Measurements from ENCODE around the gene TUBGCP2. TPM values are rescaled to one million over a fixed set of nuclear protein-coding genes. Genes with fewer than 3 reads are reported as not detected.

The TUBGCP2 gene, protein sequence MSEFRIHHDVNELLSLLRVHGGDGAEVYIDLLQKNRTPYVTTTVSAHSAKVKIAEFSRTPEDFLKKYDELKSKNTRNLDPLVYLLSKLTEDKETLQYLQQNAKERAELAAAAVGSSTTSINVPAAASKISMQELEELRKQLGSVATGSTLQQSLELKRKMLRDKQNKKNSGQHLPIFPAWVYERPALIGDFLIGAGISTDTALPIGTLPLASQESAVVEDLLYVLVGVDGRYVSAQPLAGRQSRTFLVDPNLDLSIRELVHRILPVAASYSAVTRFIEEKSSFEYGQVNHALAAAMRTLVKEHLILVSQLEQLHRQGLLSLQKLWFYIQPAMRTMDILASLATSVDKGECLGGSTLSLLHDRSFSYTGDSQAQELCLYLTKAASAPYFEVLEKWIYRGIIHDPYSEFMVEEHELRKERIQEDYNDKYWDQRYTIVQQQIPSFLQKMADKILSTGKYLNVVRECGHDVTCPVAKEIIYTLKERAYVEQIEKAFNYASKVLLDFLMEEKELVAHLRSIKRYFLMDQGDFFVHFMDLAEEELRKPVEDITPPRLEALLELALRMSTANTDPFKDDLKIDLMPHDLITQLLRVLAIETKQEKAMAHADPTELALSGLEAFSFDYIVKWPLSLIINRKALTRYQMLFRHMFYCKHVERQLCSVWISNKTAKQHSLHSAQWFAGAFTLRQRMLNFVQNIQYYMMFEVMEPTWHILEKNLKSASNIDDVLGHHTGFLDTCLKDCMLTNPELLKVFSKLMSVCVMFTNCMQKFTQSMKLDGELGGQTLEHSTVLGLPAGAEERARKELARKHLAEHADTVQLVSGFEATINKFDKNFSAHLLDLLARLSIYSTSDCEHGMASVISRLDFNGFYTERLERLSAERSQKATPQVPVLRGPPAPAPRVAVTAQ
- 10 to 100 TPM; 74.3 to 81.8 (median 78.7) TPM for total RNA-seq
- total RNA-seq (2013) = 36.6 TPM

- Histone ChIP-seq H3K27ac (ENCODE audit: low read length) (peak within 1 kb of the TSS; percentile 99), H3K9me3 (ENCODE audit: control insufficient read depth, insufficient read depth, low read length) (no peaks in the 10 kb centered on the region), H3K4me1 (ENCODE audit: control insufficient read depth, insufficient read depth, low read length) (peaks cover 31% of the 10 kb centered on the region), H3K36me3 (ENCODE audit: control insufficient read depth, insufficient read depth, low read length) (peaks cover 32% of the 10 kb centered on the region), H3K4me3 (ENCODE audit: low read length) (peak within 1 kb of the TSS; percentile 89), H3K27me3 (ENCODE audit: control insufficient read depth, insufficient read depth, low read length) (no peaks in the 10 kb centered on the region)
- intact Hi-C loops (cut with micrococcal nuclease) = loop anchor here (1.0 kb wide), 1 partner anchor 30 kb away; no protein-coding TSS in a partner anchor
- DNase-seq (peak; percentile 94 to 95), ATAC-seq (peak; percentile 66 to 84 (median 76))
- Mint-ChIP-seq H3K27me3 (ENCODE audit: low read depth in 2 of 2) (no peaks in the 10 kb centered on the region), H3K4me3 (peak within 1 kb of the TSS; percentile 99), H3K27ac (peak within 1 kb of the TSS; percentile 99), H3K9me3 (no peaks in the 10 kb centered on the region), H3K36me3 (no peaks in the 10 kb centered on the region), H3K4me1 (peaks cover 21 to 34% of the 10 kb centered on the region in 2 donors)
- WGBS (ENCODE audit: insufficient coverage) = under 1% methylated on average over 89 of the region's 89 CpGs
- no peak for TF ChIP-seq CTCF (IDR thresholded peaks at IDR 0.05)
These were observed at the start of gene TUBGCP2, which contains the start of gene ZNF511 for GRCh38 chr10:133308421-133309099. TSS of gene TUBGCP2 (minus strand) at chr10:133308872. CDS start at chr10:133302941, 5,931 bp downstream. TSS of gene ZNF511 (plus strand) at chr10:133308914. CDS start at chr10:133308944, 30 bp downstream.

- H3K4me3 ChIP-seq (ENCODE audit: low read length) = peak within 1 kb of the TSS; percentile 52
- ATAC-seq (peak; percentile 91 to 95 (median 92)), DNase-seq (peak; percentile 61 to 83)
- no peaks in the 10 kb centered on the region for H3K36me3 ChIP-seq (ENCODE audit: control insufficient read depth, insufficient read depth, low read length)
- H3K4me1 ChIP-seq (ENCODE audit: control insufficient read depth, insufficient read depth, low read length) = peaks cover 10% of the 10 kb centered on the region
- Mint-ChIP-seq H3K4me3 (peak within 1 kb of the TSS; percentile 76), H3K9me3 (no peaks in the 10 kb centered on the region), H3K27ac (no peak within 1 kb of the TSS), H3K36me3 (no peaks in the 10 kb centered on the region), H3K27me3 (ENCODE audit: low read depth in 2 of 2) (no peaks in the 10 kb centered on the region), H3K4me1 (no peaks in the 10 kb centered on the region)
- intact Hi-C loops (cut with micrococcal nuclease) = loop anchor here (1.0 kb wide), 1 partner anchor 37 kb away; the partner anchor contains the start of gene MTG1
- H3K27ac ChIP-seq (ENCODE audit: low read length) = no peak within 1 kb of the TSS
- no peak for TF ChIP-seq CTCF (IDR thresholded peaks at IDR 0.05)
- no peaks in the 10 kb centered on the region for H3K9me3 ChIP-seq (ENCODE audit: control insufficient read depth, insufficient read depth, low read length)
- no peaks in the 10 kb centered on the region for H3K27me3 ChIP-seq (ENCODE audit: control insufficient read depth, insufficient read depth, low read length)
- under 1% methylated on average over 78 of the region's 83 CpGs for WGBS (ENCODE audit: insufficient coverage)
These were observed 48.9 kb upstream of the TUBGCP2 start, which contains the start of gene FUOM for GRCh38 chr10:133357285-133358161. TSS of gene FUOM (minus strand) at chr10:133358019. CDS start at chr10:133358007, 12 bp downstream.

- no peak overlapping the region for H3K27ac Mint-ChIP-seq
- ATAC-seq (no peak), DNase-seq (no peak)
- H3K27ac ChIP-seq (ENCODE audit: low read length) = no peak overlapping the region
- peak overlapping the region; percentile 52 for H3K4me3 ChIP-seq (ENCODE audit: low read length)
- H3K36me3 Mint-ChIP-seq = no peaks in the 10 kb centered on the region
- H3K27me3 Mint-ChIP-seq (ENCODE audit: low read depth in 2 of 2) = no peaks in the 10 kb centered on the region
- H3K9me3 ChIP-seq (ENCODE audit: control insufficient read depth, insufficient read depth, low read length) = no peaks in the 10 kb centered on the region
- peak overlapping the region; percentile 76 for H3K4me3 Mint-ChIP-seq
- no peaks in the 10 kb centered on the region for H3K9me3 Mint-ChIP-seq
- intact Hi-C loops (cut with micrococcal nuclease) = no loop called here
- H3K36me3 ChIP-seq (ENCODE audit: control insufficient read depth, insufficient read depth, low read length) = no peaks in the 10 kb centered on the region
- no peaks in the 10 kb centered on the region for H3K27me3 ChIP-seq (ENCODE audit: control insufficient read depth, insufficient read depth, low read length)
- no peaks in the 10 kb centered on the region for H3K4me1 Mint-ChIP-seq
- no peak for TF ChIP-seq CTCF (IDR thresholded peaks at IDR 0.05)
- 59% methylated on average over 27 of the region's 27 CpGs for WGBS (ENCODE audit: insufficient coverage)
- peaks cover 10% of the 10 kb centered on the region for H3K4me1 ChIP-seq (ENCODE audit: control insufficient read depth, insufficient read depth, low read length)
These were observed 48.0 kb upstream of the TUBGCP2 start for GRCh38 chr10:133356549-133357284.
